ENCODE measurements around the gene CDT1.

GRCh38 chr16:88766975-88767374 lies 36.6 kb upstream of the CDT1 start:
- TF ChIP-seq POLR2AphosphoS5 (IDR thresholded peaks at IDR 0.05) (no peak), CTCF (IDR thresholded peaks at IDR 0.05) (no peak), POLR2A (IDR thresholded peaks at IDR 0.05) (no peak)
